ENCODE data around the gene MTFR2. TPM values are rescaled to one million over a fixed set of nuclear protein-coding genes. Genes with fewer than 3 reads are reported as not detected.

Gene MTFR2
- total and polyA plus RNA-seq, 2 of the 13 experiments (the other 11 are each of a cell fraction or from before 2014, with no cell fraction given): 6.7 to 10.7 TPM

- TF ChIP-seq ZNF878 (CRISPR knock-in tag; IDR thresholded peaks at IDR 0.05) (peak; percentile 96), HOXD1 (CRISPR knock-in tag; IDR thresholded peaks at IDR 0.05) (no peak), ASH2L (IDR thresholded peaks at IDR 0.05; ENCODE audit: insufficient read length, low read depth, low read length) (peak; percentile 81)
Measured at GRCh38 chr6:136249811-136250685, at the start of gene MTFR2 (continued).

GRCh38 chr6:136294621-136295020 is 44.5 kb upstream of the MTFR2 start:
- BruUV-seq (replicated peaks): no TSS peak
- no peak overlapping the region for H3K27ac ChIP-seq (ENCODE audit: extremely low read length, insufficient read depth, low read length)
- H3K4me3 ChIP-seq (replicated peaks in 1 of 3; ENCODE audit: insufficient read depth in 1 of 3, low read depth in 2 of 3, low read length in 3 of 3): no peak overlapping the region
- FAIRE-seq (no peak), DNase-seq (ENCODE audit: low spot score) (no peak), ATAC-seq (no peak)
- no peaks in the 10 kb centered on the region; a peak in 1 of 5 replicates for H3K27me3 ChIP-seq (ENCODE audit: control insufficient read depth in 1 of 2, insufficient read depth in 2 of 2, low read length in 2 of 2)
- H3K4me2 ChIP-seq (ENCODE audit: low read depth, low read length): 0 out of 2 replicates have a peak overlapping the region, but pooled peaks have one; percentile 18
- H3K36me3 ChIP-seq (replicated peaks in 1 of 2; ENCODE audit: control insufficient read depth in 1 of 2, insufficient read depth in 2 of 2, low read length in 2 of 2): no peaks in the 10 kb centered on the region
- no peak overlapping the region for H2AFZ ChIP-seq (ENCODE audit: low read length)
- ChIA-PET POLR2A (no interaction called here), CTCF (ENCODE audit: low intra/inter-chr PET ratio, low total read pairs) (no interaction called here)
- intact Hi-C loops (cut with micrococcal nuclease; ENCODE audit: unreplicated experiment): no loop called here
- 30% methylated on average over 3 of the region's 3 CpGs for WGBS (ENCODE audit: low lambda C conversion rate)
- TF ChIP-seq ZSCAN12 (CRISPR knock-in tag; IDR thresholded peaks at IDR 0.05) (no peak), ZNF276 (CRISPR knock-in tag; IDR thresholded peaks at IDR 0.05; ENCODE audit: low read depth) (no peak)
- no peaks in the 10 kb centered on the region for H4K20me1 ChIP-seq (ENCODE audit: insufficient read depth, low read length)
- in situ Hi-C loops (cut with HindIII; ENCODE audit: extremely low pct_ligation_motif_present, low pct_unique_long_range_greater_than_20kb): no loop called here
- H3K79me2 ChIP-seq (ENCODE audit: insufficient read depth, low read length): no peaks in the 10 kb centered on the region
- no peak overlapping the region for H3K9ac ChIP-seq (ENCODE audit: insufficient read depth, low read depth, low read length)
- no peaks in the 10 kb centered on the region for H3K9me3 ChIP-seq (ENCODE audit: low read length)
- peaks cover 8% of the 10 kb centered on the region for H3K4me1 ChIP-seq (ENCODE audit: insufficient read depth, low read length)

All from HepG2 (cell line).